ENCODE results near the gene CCDC194.

CCDC194 gene

GRCh38 chr19:17393914-17394313 lies at the start of gene CCDC194:
CCDC194 (minus strand) TSS chr19:17394196; CDS start chr19:17394158, 38 bp downstream.
- no peak for DNase-seq

- peak; percentile 27 for DNase-seq
Measured at GRCh38 chr19:17441241-17442021, 47.4 kb upstream of the CCDC194 start.

- DNase-seq = no peak
Measured at GRCh38 chr19:17436874-17437267, 42.9 kb upstream of the CCDC194 start.

- DNase-seq = no peak
Measured at GRCh38 chr19:17436094-17436873, 42.3 kb upstream of the CCDC194 start.

GRCh38 chr19:17435218-17435617 lies 41.2 kb upstream of the CCDC194 start:
- no peak for DNase-seq

- DNase-seq = no peak
Measured at GRCh38 chr19:17431417-17431816, 37.4 kb upstream of the CCDC194 start.

- no peak for DNase-seq
Measured at GRCh38 chr19:17429641-17430113, 35.7 kb upstream of the CCDC194 start.

GRCh38 chr19:17424743-17425365 lies 30.9 kb upstream of the CCDC194 start:
- peak; percentile 54 for DNase-seq

- no peak for DNase-seq
Measured at GRCh38 chr19:17423429-17424208, 29.6 kb upstream of the CCDC194 start.

GRCh38 chr19:17421942-17422341 lies 27.9 kb upstream of the CCDC194 start:
- no peak for DNase-seq

GRCh38 chr19:17420475-17420924 lies 26.5 kb upstream of the CCDC194 start:
- DNase-seq = peak; percentile 52

- peak; percentile 97 for DNase-seq
Measured at GRCh38 chr19:17419621-17420474, 25.9 kb upstream of the CCDC194 start, which contains the start of gene MVB12A. MVB12A (plus strand) TSS chr19:17420047; CDS start chr19:17420136, 89 bp downstream.

GRCh38 chr19:17419154-17419620 lies 25.2 kb upstream of the CCDC194 start:
- DNase-seq = no peak

GRCh38 chr19:17418710-17419109 lies 24.7 kb upstream of the CCDC194 start:
- no peak for DNase-seq

- no peak for DNase-seq
Measured at GRCh38 chr19:17415121-17415520, 21.1 kb upstream of the CCDC194 start.

- no peak for DNase-seq
Measured at GRCh38 chr19:17414097-17414496, 20.1 kb upstream of the CCDC194 start.

GRCh38 chr19:17411801-17412200 lies 17.8 kb upstream of the CCDC194 start:
- DNase-seq = no peak

GRCh38 chr19:17409990-17410389 lies 16.0 kb upstream of the CCDC194 start:
- DNase-seq = no peak

GRCh38 chr19:17406887-17407196 lies 12.8 kb upstream of the CCDC194 start:
- DNase-seq = no peak

- no peak for DNase-seq
Measured at GRCh38 chr19:17406046-17406886, 12.3 kb upstream of the CCDC194 start.
